K562 (cell line): ENCODE measurements around the gene SCGB3A2.

Experiments
- CBX5 ChIP-seq: IDR thresholded peaks from 2 replicates; pipeline ENCODE4 v1.6.1; 2014; ENCODE audit warnings: low read depth, borderline replicate concordance
- CHAMP1 ChIP-seq: fragments of 450-650 bp; IDR thresholded peaks from 2 replicates; pipeline ENCODE4 v1.6.1; 2016; ENCODE audit warnings: mild to moderate bottlenecking
- CREB1 ChIP-seq, 2 experiments: sonication (generic) in 1 of 2; formaldehyde crosslinking in 1 of 2; IDR thresholded peaks; 2 replicates each; pipeline versions ENCODE4 v1.6.1 to v1.8.0; 2012 to 2022; ENCODE audit warnings: inconsistent platforms in 1 of 2, mild to moderate bottlenecking in 1 of 2, missing genetic modification reagents in 1 of 2, moderate library complexity in 1 of 2
- EP300 ChIP-seq: IDR thresholded peaks from 2 replicates; pipeline ENCODE4 v1.6.1; 2012; ENCODE audit warnings: low read length, improper control_type of control experiment
- ETV5 ChIP-seq: sonication (generic); formaldehyde crosslinking; IDR thresholded peaks from 2 replicates; pipeline ENCODE4 v1.4.0; 2020; ENCODE audit warnings: low read depth, mild to moderate bottlenecking, missing genetic modification reagents
- POLR2AphosphoS5 ChIP-seq: IDR thresholded peaks from 2 replicates; pipeline ENCODE4 v1.6.1; 2011; ENCODE audit warnings: mild to moderate bottlenecking, low read depth, low read length, moderate library complexity; ENCODE audit not compliant: control insufficient read depth, insufficient read depth
- ZNF124 ChIP-seq: sonication (generic); formaldehyde crosslinking; IDR thresholded peaks from 2 replicates; pipeline ENCODE4 v1.8.1; 2022; ENCODE audit warnings: missing genetic modification reagents
- TF ChIP-seq, protein P1 (sequence below): sonication (generic); formaldehyde crosslinking; IDR thresholded peaks from 2 replicates; pipeline ENCODE4 v1.9.0; 2022; ENCODE audit warnings: mild to moderate bottlenecking, missing genetic modification reagents
- TF ChIP-seq, protein P2 (sequence below), 2 experiments: fragments of 200-800 bp in 1 of 2; sonication (Bioruptor generic) in 1 of 2; sonication (generic) in 1 of 2; formaldehyde crosslinking in 1 of 2; IDR thresholded peaks in 1 of 2; conservative IDR thresholded peaks in 1 of 2; 2 replicates each; pipeline versions ENCODE4 v1.5.0 to v1.6.1; 2016 to 2020; ENCODE audit warnings: missing compliant biosample characterization in 1 of 2, missing genetic modification characterization in 1 of 2, missing genetic modification reagents in 1 of 2

DNA sequence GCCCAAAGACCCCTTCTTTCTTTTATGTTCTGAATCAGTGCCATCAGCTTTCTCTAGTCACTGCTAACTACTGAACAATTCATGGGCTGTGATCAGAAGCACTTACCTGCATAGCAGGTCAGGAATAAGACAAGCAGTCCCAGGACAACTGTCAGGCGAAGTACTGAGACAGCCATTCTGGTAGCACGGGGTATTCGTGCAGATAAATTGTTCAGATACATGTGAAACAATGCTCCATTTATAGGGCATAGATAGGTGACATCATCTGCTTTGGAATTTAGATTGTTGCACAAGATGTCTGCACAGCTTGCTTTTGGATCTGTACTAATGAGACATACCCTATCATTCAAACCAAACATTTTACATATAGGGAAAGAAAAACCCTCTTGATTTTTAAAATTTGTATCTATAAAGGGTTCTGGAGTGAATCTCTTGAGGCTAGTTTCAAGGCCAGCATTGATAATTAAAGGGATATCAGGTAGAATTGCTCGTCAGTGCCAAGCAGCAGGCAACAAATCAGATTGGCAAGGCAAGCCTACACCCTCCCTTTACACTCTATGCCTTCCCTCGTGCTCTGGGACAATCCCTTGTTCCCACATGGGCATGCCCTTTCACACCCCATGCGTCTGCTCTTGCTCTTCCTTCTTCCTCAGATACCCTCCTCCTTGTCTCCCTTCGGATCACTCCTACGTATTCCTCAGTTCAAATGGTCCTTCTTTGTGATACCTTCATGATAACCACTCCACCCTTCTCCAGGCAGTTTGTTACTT, 28.0 kb downstream of the SCGB3A2 start, which contains the start of gene C5orf46:
- TF ChIP-seq CHAMP1, result no peak
- no peak for TF ChIP-seq CBX5
- no peak for TF ChIP-seq POLR2AphosphoS5
- TF ChIP-seq, protein P1, sequence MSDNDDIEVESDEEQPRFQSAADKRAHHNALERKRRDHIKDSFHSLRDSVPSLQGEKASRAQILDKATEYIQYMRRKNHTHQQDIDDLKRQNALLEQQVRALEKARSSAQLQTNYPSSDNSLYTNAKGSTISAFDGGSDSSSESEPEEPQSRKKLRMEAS (CRISPR knock-in tag), result no peak
- no peak for TF ChIP-seq CREB1 (IDR thresholded peaks at IDR 0.05)
- no peak for TF ChIP-seq CREB1 (CRISPR knock-in tag; IDR thresholded peaks at IDR 0.05)
- TF ChIP-seq ETV5, result no peak
- TF ChIP-seq ZNF124 (CRISPR knock-in tag), result no peak
- TF ChIP-seq, protein P2, sequence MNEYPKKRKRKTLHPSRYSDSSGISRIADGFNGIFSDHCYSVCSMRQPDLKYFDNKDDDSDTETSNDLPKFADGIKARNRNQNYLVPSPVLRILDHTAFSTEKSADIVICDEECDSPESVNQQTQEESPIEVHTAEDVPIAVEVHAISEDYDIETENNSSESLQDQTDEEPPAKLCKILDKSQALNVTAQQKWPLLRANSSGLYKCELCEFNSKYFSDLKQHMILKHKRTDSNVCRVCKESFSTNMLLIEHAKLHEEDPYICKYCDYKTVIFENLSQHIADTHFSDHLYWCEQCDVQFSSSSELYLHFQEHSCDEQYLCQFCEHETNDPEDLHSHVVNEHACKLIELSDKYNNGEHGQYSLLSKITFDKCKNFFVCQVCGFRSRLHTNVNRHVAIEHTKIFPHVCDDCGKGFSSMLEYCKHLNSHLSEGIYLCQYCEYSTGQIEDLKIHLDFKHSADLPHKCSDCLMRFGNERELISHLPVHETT (CRISPR knock-in tag; conservative IDR thresholded peaks at IDR 0.05 in 1 of 2, IDR thresholded peaks at IDR 0.05 in 1 of 2), result no peak
- TF ChIP-seq EP300, result no peak
